ENCODE data around the gene SAT1.

Gene SAT1

GRCh38 chrX:23821847-23822246 lies 38.9 kb downstream of the SAT1 start:
- no peak for DNase-seq (ENCODE audit: low read depth in 1 of 2, low spot score in 1 of 2)
- no peak for TF ChIP-seq JUND (IDR thresholded peaks at IDR 0.05; ENCODE audit: low read depth)
- in situ Hi-C loops (cut with HindIII; ENCODE audit: low pct_unique_long_range_greater_than_20kb, low sequenced_read_pairs) = no loop called here

DNA sequence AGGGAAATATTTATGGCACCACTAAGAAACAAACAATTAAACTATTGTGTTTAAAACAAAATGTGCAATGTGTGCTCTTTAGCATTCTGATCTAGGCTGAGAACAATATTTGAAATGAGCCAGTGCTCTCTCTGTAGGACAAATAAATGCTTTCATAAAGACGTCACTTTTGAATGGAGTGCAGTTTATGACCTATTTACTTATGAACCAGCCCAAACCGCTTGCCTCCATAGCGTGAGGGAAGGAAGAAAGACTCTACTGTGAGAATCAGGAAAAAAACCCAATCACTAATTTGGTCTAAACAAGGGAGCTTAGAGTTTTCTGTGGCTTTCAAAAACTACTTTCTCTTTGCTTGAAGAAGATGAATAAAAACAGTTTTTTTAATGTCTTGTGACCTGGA lies 39.4 kb downstream of the SAT1 start:
- in situ Hi-C loops (cut with HindIII; ENCODE audit: low pct_unique_long_range_greater_than_20kb, low sequenced_read_pairs) = no loop called here
- DNase-seq (ENCODE audit: low read depth in 1 of 2, low spot score in 1 of 2) = peak in 1 of 2 experiments; percentile 78
- peak; percentile 63 for TF ChIP-seq JUND (IDR thresholded peaks at IDR 0.05; ENCODE audit: low read depth)

- in situ Hi-C loops (cut with HindIII; ENCODE audit: low pct_unique_long_range_greater_than_20kb, low sequenced_read_pairs) = no loop called here
- DNase-seq (ENCODE audit: low read depth in 1 of 2, low spot score in 1 of 2) = no peak
Observed at GRCh38 chrX:23822841-23823240, 39.9 kb downstream of the SAT1 start.

GRCh38 chrX:23825675-23826074 lies 42.7 kb downstream of the SAT1 start:
- no peak for TF ChIP-seq JUND (IDR thresholded peaks at IDR 0.05; ENCODE audit: low read depth)
- DNase-seq (ENCODE audit: low read depth in 1 of 2, low spot score in 1 of 2) = no peak
- in situ Hi-C loops (cut with HindIII; ENCODE audit: low pct_unique_long_range_greater_than_20kb, low sequenced_read_pairs) = no loop called here

More at GRCh38 chrX:23822841-23823240, 39.9 kb downstream of the SAT1 start:
- no peak for TF ChIP-seq JUND (IDR thresholded peaks at IDR 0.05; ENCODE audit: low read depth)

GRCh38 chrX:23826216-23826615 lies 43.2 kb downstream of the SAT1 start:
- in situ Hi-C loops (cut with HindIII; ENCODE audit: low pct_unique_long_range_greater_than_20kb, low sequenced_read_pairs) = no loop called here
- TF ChIP-seq JUND (IDR thresholded peaks at IDR 0.05; ENCODE audit: low read depth) = no peak
- DNase-seq (ENCODE audit: low read depth in 1 of 2, low spot score in 1 of 2) = no peak

DNA sequence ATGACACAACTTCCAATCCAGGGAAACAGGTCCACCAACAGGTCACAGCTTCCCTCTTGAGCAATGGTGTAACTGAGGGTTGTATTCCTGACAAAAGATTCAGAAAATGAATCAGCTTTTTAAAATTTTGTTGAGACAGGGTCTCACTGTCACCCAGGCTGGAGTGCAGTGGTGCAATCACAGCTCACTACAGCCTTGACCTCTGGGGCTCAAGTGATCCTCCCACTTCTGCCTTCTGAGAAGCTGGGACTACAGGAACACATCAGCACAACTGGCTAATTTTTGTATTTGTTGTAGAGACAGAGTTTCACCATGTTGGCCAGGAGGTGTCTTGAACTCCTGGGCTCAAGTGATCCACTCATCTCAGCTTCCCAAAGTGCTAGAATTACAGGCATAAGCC lies 43.7 kb downstream of the SAT1 start:
- TF ChIP-seq JUND (IDR thresholded peaks at IDR 0.05; ENCODE audit: low read depth) = no peak
- no peak for DNase-seq (ENCODE audit: low read depth in 1 of 2, low spot score in 1 of 2)
- in situ Hi-C loops (cut with HindIII; ENCODE audit: low pct_unique_long_range_greater_than_20kb, low sequenced_read_pairs) = no loop called here

- in situ Hi-C loops (cut with HindIII; ENCODE audit: low pct_unique_long_range_greater_than_20kb, low sequenced_read_pairs) = no loop called here
- no peak for DNase-seq (ENCODE audit: low read depth in 1 of 2, low spot score in 1 of 2)
- TF ChIP-seq JUND (IDR thresholded peaks at IDR 0.05; ENCODE audit: low read depth) = no peak
Observed at GRCh38 chrX:23828881-23829280, 45.9 kb downstream of the SAT1 start.

DNA sequence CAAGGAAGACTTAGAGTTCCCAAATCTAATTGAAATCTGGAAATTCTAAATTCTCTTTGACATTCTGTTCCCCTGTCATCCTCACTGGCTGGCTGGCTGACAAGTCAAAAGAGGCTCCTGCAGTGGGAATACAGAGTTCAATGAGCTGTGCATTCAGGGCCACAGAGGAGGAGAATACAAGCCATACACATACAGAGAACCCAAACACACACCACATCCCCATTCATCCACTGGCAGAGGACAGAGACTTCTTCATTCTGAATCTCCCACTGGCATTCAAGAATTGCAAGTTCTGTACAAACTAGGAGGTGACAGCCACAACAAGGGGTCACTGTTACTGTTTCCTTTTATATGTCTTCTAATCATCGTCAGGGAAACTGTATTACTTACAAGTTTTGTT lies 49.7 kb downstream of the SAT1 start:
- no peak for TF ChIP-seq JUND (IDR thresholded peaks at IDR 0.05; ENCODE audit: low read depth)
- DNase-seq (ENCODE audit: low read depth in 1 of 2, low spot score in 1 of 2) = no peak
- in situ Hi-C loops (cut with HindIII; ENCODE audit: low pct_unique_long_range_greater_than_20kb, low sequenced_read_pairs) = no loop called here

Measured in T47D (cell line).